Measurements from ENCODE around the gene RASD2.

DNA sequence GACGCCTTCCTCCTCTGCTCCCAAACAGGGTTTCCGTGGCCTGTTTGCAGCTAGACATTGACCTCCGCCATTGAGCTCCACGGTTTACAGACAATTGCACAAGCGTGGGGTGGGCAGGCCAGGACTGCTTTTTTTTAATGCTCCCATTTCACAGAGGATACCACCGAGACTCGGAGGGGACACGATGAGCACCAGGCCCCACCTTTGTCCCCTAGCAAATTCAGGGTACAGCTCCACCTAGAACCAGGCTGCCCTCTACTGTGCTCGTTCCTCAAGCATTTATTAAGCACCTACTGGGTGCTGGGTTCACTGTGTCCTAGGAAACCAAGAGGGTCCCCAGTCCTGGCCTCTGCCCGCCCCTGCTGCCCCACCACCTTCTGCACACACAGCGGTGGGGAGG is 12.2 kb downstream of the RASD2 start:
- TF ChIP-seq POLR2AphosphoS5 (IDR thresholded peaks at IDR 0.05; ENCODE audit: insufficient read depth in 1 of 2, low read depth in 1 of 2), result no peak
- TF ChIP-seq, protein P1, sequence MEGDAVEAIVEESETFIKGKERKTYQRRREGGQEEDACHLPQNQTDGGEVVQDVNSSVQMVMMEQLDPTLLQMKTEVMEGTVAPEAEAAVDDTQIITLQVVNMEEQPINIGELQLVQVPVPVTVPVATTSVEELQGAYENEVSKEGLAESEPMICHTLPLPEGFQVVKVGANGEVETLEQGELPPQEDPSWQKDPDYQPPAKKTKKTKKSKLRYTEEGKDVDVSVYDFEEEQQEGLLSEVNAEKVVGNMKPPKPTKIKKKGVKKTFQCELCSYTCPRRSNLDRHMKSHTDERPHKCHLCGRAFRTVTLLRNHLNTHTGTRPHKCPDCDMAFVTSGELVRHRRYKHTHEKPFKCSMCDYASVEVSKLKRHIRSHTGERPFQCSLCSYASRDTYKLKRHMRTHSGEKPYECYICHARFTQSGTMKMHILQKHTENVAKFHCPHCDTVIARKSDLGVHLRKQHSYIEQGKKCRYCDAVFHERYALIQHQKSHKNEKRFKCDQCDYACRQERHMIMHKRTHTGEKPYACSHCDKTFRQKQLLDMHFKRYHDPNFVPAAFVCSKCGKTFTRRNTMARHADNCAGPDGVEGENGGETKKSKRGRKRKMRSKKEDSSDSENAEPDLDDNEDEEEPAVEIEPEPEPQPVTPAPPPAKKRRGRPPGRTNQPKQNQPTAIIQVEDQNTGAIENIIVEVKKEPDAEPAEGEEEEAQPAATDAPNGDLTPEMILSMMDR (IDR thresholded peaks at IDR 0.05), result no peak

Measured in vagina (tissue), 2 donors.